ENCODE data around the gene DYRK1B.
"Not testable (repeated sequence)": the region's sequence is repeated elsewhere in the genome, so short reads cannot be mapped to it uniquely, and the experiment has no call there.

DNA sequence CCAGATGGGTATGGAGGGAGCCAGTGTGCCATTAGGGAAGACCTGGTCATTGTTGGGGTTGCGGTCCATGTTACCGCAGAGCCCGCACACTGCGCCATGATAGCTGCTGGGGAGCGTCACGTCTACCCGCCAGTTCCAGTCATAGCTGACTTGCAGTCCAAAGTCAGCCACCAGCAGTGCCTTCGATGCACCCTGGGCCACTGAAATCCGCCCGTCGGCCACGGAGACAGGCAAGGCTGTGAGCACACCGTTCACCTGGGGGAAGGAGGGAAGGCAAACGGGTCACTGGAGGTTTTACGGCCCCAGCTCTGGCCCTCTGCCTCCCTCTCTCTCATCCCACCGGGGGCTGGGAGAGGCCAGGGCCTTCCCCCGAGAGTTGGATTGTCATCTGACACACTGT lies 44.0 kb upstream of the DYRK1B start:
- TF ChIP-seq, protein P1, sequence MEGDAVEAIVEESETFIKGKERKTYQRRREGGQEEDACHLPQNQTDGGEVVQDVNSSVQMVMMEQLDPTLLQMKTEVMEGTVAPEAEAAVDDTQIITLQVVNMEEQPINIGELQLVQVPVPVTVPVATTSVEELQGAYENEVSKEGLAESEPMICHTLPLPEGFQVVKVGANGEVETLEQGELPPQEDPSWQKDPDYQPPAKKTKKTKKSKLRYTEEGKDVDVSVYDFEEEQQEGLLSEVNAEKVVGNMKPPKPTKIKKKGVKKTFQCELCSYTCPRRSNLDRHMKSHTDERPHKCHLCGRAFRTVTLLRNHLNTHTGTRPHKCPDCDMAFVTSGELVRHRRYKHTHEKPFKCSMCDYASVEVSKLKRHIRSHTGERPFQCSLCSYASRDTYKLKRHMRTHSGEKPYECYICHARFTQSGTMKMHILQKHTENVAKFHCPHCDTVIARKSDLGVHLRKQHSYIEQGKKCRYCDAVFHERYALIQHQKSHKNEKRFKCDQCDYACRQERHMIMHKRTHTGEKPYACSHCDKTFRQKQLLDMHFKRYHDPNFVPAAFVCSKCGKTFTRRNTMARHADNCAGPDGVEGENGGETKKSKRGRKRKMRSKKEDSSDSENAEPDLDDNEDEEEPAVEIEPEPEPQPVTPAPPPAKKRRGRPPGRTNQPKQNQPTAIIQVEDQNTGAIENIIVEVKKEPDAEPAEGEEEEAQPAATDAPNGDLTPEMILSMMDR (conservative IDR thresholded peaks at IDR 0.05; ENCODE audit: low read length) = not testable (repeated sequence)
- TF ChIP-seq EZH2phosphoT487 (IDR thresholded peaks at IDR 0.05; ENCODE audit: borderline replicate concordance, low read depth, low read length) = not testable (repeated sequence)

Data from OCI-LY7 (cell line).